ENCODE data around the gene REM1.
"Not testable (repeated sequence)": the region's sequence is repeated elsewhere in the genome, so short reads cannot be mapped to it uniquely, and the experiment has no call there.

The REM1 gene

DNA sequence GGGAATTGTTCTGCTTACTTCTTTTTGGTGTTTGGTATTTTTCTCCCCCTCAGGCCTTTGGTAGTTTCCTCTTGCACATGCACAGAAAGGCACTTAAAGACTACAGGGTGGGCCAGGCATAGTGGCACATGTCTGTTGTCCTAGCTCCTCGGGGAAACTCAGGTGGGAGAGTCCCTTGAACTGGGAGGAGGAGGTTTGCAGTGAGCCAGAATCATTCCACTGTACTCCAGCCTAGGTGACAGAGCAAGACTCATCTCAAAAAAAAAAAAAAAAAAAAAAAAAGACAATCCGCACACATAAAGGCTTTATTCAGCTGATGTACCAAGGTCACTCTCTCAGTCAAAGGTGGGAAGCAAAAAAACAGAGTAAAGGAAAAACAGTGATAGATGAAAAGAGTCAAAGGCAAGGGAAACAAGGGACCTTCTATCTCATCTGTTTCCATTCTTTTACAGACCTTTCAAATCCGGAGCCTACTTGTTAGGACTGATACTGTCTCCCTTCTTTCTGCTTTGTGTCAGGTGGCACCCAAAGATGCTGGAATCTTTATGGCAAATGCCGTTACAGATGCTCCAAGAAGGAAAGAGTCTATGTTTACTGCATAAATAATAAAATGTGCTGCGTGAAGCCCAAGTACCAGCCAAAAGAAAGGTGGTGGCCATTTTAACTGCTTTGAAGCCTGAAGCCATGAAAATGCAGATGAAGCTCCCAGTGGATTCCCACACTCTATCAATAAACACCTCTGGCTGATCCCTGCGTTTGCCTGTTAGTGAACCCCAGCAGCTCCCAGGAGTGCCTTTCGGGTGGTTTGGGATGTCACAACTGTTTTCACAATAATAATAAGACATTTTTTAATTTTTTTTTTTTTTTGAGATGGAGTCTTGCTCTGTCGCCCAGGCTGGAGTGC, 25.3 kb upstream of the REM1 start:
- no peak overlapping the region for H3K4me3 ChIP-seq (ENCODE audit: low read depth, low read length)
- TF ChIP-seq, protein P1, sequence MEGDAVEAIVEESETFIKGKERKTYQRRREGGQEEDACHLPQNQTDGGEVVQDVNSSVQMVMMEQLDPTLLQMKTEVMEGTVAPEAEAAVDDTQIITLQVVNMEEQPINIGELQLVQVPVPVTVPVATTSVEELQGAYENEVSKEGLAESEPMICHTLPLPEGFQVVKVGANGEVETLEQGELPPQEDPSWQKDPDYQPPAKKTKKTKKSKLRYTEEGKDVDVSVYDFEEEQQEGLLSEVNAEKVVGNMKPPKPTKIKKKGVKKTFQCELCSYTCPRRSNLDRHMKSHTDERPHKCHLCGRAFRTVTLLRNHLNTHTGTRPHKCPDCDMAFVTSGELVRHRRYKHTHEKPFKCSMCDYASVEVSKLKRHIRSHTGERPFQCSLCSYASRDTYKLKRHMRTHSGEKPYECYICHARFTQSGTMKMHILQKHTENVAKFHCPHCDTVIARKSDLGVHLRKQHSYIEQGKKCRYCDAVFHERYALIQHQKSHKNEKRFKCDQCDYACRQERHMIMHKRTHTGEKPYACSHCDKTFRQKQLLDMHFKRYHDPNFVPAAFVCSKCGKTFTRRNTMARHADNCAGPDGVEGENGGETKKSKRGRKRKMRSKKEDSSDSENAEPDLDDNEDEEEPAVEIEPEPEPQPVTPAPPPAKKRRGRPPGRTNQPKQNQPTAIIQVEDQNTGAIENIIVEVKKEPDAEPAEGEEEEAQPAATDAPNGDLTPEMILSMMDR (IDR thresholded peaks at IDR 0.05; ENCODE audit: borderline replicate concordance, insufficient read depth, low read depth, low read length): no peak

DNA sequence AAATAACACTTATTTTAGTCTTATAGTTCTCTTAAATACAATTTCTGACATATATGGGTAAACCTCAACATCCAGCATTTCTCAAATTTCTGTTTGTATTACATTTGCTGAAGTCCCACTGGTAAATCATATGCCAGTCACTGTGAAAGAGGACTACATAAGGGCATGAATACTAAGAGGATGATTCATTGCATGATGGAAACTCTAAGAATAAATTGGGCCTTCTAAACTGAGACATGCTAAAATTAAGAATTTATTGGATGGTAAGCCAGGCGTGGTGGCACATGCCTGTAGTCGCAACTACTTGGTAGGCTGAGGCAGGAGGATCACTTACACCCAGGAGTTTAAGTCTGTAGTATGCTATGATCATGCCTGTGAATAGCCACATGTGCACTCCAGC, 22.5 kb upstream of the REM1 start:
- H3K4me3 ChIP-seq (ENCODE audit: low read depth, low read length): no peak overlapping the region

GRCh38 chr20:31454361-31454760, 20.7 kb upstream of the REM1 start:
- TF ChIP-seq, protein P1 (IDR thresholded peaks at IDR 0.05; ENCODE audit: borderline replicate concordance, insufficient read depth, low read depth, low read length): no peak
- no peak overlapping the region for H3K4me3 ChIP-seq (ENCODE audit: low read depth, low read length)

More for the DNA sequence above, 22.5 kb upstream of the REM1 start:
- TF ChIP-seq, protein P1 (IDR thresholded peaks at IDR 0.05; ENCODE audit: borderline replicate concordance, insufficient read depth, low read depth, low read length): no peak

GRCh38 chr20:31470946-31471345, 4.1 kb upstream of the REM1 start:
- H3K4me3 ChIP-seq (ENCODE audit: low read depth, low read length): not testable (repeated sequence)

GRCh38 chr20:31472395-31473330, 2.4 kb upstream of the REM1 start:
- no peak overlapping the region for H3K4me3 ChIP-seq (ENCODE audit: low read depth, low read length)
- TF ChIP-seq, protein P1 (IDR thresholded peaks at IDR 0.05; ENCODE audit: borderline replicate concordance, insufficient read depth, low read depth, low read length): no peak

DNA sequence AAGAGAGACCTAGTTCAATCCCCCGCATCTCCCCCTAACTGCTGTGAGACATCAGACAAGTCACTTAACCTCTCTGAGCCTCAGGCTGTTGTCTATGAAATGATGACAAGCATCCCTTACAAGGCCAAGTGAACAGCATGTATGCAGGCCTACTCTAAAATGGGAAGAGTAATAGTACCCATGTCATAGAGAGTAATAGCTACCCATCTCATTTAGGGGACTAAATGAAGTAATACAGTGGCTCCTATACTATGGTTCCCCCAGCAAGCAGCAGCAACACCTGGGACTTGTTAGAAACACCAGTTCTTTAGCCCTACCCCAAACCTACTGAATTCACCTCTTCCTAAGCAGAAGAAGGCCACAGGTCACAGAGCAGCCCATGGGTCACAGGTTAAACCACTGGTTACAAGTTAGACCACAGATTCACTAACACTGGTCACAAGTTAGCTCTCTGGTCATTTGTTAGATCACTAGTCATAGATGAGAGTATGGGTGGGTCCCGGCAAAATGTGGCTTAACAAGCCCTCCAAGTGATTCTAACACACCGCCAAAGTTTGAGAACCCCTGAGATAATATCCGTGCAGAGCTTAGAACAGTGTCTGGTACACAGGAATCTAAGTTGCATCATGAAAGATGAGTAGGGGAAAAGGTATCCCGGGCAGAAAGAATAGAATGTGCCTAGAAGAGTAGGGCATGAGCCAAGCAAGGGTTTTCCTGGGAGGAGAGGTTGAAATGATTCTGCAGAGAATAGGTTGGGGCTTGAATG, 1.6 kb upstream of the REM1 start:
- no peak overlapping the region for H3K4me3 ChIP-seq (ENCODE audit: low read depth, low read length)
- TF ChIP-seq, protein P1 (IDR thresholded peaks at IDR 0.05; ENCODE audit: borderline replicate concordance, insufficient read depth, low read depth, low read length): no peak

GRCh38 chr20:31474097-31474436, 1.0 kb upstream of the REM1 start:
- TF ChIP-seq, protein P1 (IDR thresholded peaks at IDR 0.05; ENCODE audit: borderline replicate concordance, insufficient read depth, low read depth, low read length): no peak
- H3K4me3 ChIP-seq (ENCODE audit: low read depth, low read length): no peak overlapping the region

All from GM12875 (cell line).